ENCODE data around the gene CDH23. TPM values are rescaled to one million over a fixed set of nuclear protein-coding genes. Genes with fewer than 3 reads are reported as not detected.

CDH23 gene
- total and polyA plus RNA-seq, 10 of the 15 experiments (the other 5 are each of a cell fraction or from before 2014, with no cell fraction given) = 0.09 to 0.40 (median 0.15) TPM; not detected in 1

DNA sequence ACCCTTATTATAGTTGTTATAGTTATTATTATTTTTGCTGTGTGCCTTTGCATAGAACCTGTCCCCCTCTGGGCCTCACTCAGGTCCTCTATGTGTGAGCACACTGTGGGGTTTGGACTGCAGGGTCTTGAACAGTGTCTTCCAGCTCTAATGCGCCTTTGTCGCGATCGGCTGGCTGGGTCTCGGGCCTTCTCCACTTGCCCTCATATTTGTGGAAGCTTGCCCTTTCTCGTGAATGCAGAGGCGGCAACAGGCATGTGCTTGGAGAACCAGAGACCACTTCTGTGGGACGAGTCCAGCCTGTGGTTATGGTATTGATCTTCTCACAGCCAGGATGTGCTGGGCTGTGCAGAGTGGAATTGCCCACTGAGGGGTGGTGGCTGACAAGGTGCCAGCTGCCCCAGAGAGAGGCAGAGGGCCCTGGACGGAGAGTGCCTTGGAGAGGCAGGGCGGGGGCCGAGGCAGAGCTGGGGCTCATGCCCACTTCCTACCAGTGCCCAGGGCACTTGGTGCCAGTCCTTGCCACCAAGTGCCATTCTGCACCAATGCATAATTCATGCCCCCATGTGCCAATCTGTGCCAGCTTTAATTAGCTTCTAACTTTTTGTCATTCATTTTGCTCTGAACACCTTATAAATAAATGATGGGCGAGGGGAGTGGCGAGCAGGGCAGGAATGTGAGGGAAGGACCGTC, 6.8 kb upstream of the CDH23 start:
- Histone ChIP-seq H3K36me3 (ENCODE audit: control insufficient read depth in 2 of 2, insufficient read depth in 2 of 2, low read length in 1 of 2) (no peaks in the 10 kb centered on the region), H4K20me1 (ENCODE audit: control insufficient read depth, insufficient read depth) (peaks cover 3% of the 10 kb centered on the region; the same call in 1 of the 2 replicates), H3K9me3 (replicated peaks; ENCODE audit: control insufficient read depth, insufficient read depth, low read length) (no peaks in the 10 kb centered on the region), H3K4me3 (no peak overlapping the region), H3K79me2 (ENCODE audit: control insufficient read depth, insufficient read depth, low read length) (no peaks in the 10 kb centered on the region), H2AFZ (ENCODE audit: control insufficient read depth, low read depth, low read length) (no peak overlapping the region), H3K9ac (ENCODE audit: control insufficient read depth, insufficient read depth, low read length) (no peak overlapping the region), H3K4me2 (ENCODE audit: control insufficient read depth, insufficient read depth) (no peak overlapping the region), H3K27me3 (replicated peaks in 1 of 2; ENCODE audit: control insufficient read depth in 2 of 2, insufficient read depth in 2 of 2, low read length in 1 of 2) (peaks cover under 1 to 19% of the 10 kb centered on the region in 2 experiments; a peak in 3 of 4 replicates), H3K27ac (ENCODE audit: control insufficient read depth, insufficient read depth) (no peak overlapping the region), H3K4me1 (ENCODE audit: control insufficient read depth, insufficient read depth, low read length) (no peaks in the 10 kb centered on the region)
- POLR2A ChIA-PET = interaction anchor here (0.9 kb wide), 2 partner anchors 13 to 18 kb away, joined by 3 read pairs; no protein-coding TSS in a partner anchor
- DNase-seq (ENCODE audit: low read depth, low spot score) (no peak), FAIRE-seq (no peak), ATAC-seq (no peak)
- in situ Hi-C loops (cut with MboI) = loop anchor here (10.0 kb wide), 1 partner anchor 315 kb away; no protein-coding TSS in a partner anchor
- TF ChIP-seq JUNB (IDR thresholded peaks at IDR 0.05) (no peak), HSF1 (IDR thresholded peaks at IDR 0.05; ENCODE audit: low read depth, low read length) (no peak), ETV6 (conservative IDR thresholded peaks at IDR 0.05 in 1 of 2, IDR thresholded peaks at IDR 0.05 in 1 of 2; ENCODE audit: borderline replicate concordance in 1 of 2, low read depth in 1 of 2) (no peak), GATAD2B (conservative IDR thresholded peaks at IDR 0.05; ENCODE audit: low read depth) (no peak), NRF1 (conservative IDR thresholded peaks at IDR 0.05; ENCODE audit: low read depth, low read length) (no peak)
- RAD21 ChIA-PET (ENCODE audit: unreplicated experiment) = interaction anchor here (0.6 kb wide), 2 partner anchors 71 to 322 kb away, joined by 3 read pairs; partner anchors contain the start of gene SLC29A3
- SMC1A ChIA-PET (ENCODE audit: uncharacterized antibody, unreplicated experiment) = interaction anchor here (0.6 kb wide), 1 partner anchor 12 kb away, joined by 3 read pairs; no protein-coding TSS in a partner anchor
- no TSS peak for BruUV-seq (replicated peaks)
- CTCF ChIA-PET = interaction anchor here (0.9 to 1.7 kb wide), 6 partner anchors 9 to 180 kb away, joined by 3 to 6 read pairs (median 4); no protein-coding TSS in a partner anchor
- 25% methylated on average over 14 of the region's 14 CpGs for whole genome bisulfite sequencing (ENCODE audit: insufficient coverage, insufficient replicate concordance, low lambda C conversion rate, missing lambda C conversion rate)
- intact Hi-C loops (cut with micrococcal nuclease; ENCODE audit: unreplicated experiment) = loop anchor here (10.0 kb wide), 1 partner anchor 505 kb away; no protein-coding TSS in a partner anchor

All from GM12878 (cell line).